ENCODE measurements around the gene CDS2. TPM values are rescaled to one million over a fixed set of nuclear protein-coding genes. Genes with fewer than 3 reads are reported as not detected.

CDS2 gene
- total and polyA plus RNA-seq, 4 donors, result 9.6 to 31.6 (median 14.4) TPM

DNA sequence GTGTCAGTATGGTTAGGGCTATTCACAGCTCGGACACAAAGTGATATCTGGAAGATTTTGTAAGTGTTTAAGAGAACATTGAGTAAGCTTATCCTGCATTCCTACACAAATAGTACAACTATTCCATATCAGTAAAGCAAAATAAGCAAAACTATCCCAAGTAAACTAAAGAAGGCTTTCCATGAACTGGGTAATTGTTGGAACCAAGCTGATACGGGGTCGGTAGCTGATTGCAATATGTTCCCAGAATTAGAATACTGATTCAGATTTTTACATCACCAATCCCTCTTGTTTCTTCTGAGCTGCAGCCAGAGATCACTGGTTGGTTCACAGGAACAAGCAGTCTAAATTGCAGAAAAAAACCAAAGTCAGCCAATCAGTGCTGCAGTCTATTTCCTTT is 54.1 kb downstream of the CDS2 start:
- Histone ChIP-seq H3K27me3 (ENCODE audit: control insufficient read depth in 4 of 4, insufficient read depth in 4 of 4, low read length in 3 of 4) (no peaks in the 10 kb centered on the region), H3K4me1 (ENCODE audit: control insufficient read depth in 4 of 4, insufficient read depth in 4 of 4, low read length in 3 of 4) (peaks cover 0 to 28% (median 24%) of the 10 kb centered on the region in 4 donors), H3K36me3 (ENCODE audit: control insufficient read depth in 4 of 4, insufficient read depth in 3 of 4, low read depth in 1 of 4, low read length in 3 of 4) (peaks cover 0 to 39% (median 17%) of the 10 kb centered on the region in 4 donors), H3K9me3 (ENCODE audit: control insufficient read depth in 4 of 4, low read length in 3 of 4) (no peaks in the 10 kb centered on the region), H3K9ac (ENCODE audit: low read depth in 1 of 2, low read length in 2 of 2) (no peak overlapping the region), H3K27ac (ENCODE audit: low read depth in 1 of 2, low read length in 2 of 2) (no peak overlapping the region), H3K4me3 (ENCODE audit: low read depth in 1 of 3, low read length in 3 of 3) (no peak overlapping the region)
- no peak for DNase-seq (ENCODE audit: low spot score)
- TF ChIP-seq, protein P1, sequence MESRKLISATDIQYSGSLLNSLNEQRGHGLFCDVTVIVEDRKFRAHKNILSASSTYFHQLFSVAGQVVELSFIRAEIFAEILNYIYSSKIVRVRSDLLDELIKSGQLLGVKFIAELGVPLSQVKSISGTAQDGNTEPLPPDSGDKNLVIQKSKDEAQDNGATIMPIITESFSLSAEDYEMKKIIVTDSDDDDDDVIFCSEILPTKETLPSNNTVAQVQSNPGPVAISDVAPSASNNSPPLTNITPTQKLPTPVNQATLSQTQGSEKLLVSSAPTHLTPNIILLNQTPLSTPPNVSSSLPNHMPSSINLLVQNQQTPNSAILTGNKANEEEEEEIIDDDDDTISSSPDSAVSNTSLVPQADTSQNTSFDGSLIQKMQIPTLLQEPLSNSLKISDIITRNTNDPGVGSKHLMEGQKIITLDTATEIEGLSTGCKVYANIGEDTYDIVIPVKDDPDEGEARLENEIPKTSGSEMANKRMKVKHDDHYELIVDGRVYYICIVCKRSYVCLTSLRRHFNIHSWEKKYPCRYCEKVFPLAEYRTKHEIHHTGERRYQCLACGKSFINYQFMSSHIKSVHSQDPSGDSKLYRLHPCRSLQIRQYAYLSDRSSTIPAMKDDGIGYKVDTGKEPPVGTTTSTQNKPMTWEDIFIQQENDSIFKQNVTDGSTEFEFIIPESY (IDR thresholded peaks at IDR 0.05), result no peak
- TF ChIP-seq FOXA2 (IDR thresholded peaks at IDR 0.05), result no peak
- no peak for TF ChIP-seq HNF4G (IDR thresholded peaks at IDR 0.05)
- no peak for TF ChIP-seq MAX (IDR thresholded peaks at IDR 0.05)
- TF ChIP-seq CTCF (IDR thresholded peaks at IDR 0.05; ENCODE audit: low read depth, low read length, missing input control), result no peak
- no peak for TF ChIP-seq RAD21 (IDR thresholded peaks at IDR 0.05)
- TF ChIP-seq TAF1 (conservative IDR thresholded peaks at IDR 0.05), result no peak
- 55% methylated on average over 3 of the region's 3 CpGs for WGBS

GRCh38 chr20:5181492-5181891 is 54.7 kb downstream of the CDS2 start:
- TF ChIP-seq JUND (IDR thresholded peaks at IDR 0.05) (no peak), RXRA (IDR thresholded peaks at IDR 0.05) (no peak), MAX (IDR thresholded peaks at IDR 0.05) (no peak), HNF4A (conservative IDR thresholded peaks at IDR 0.05) (no peak), NR2F2 (IDR thresholded peaks at IDR 0.05) (no peak), SP1 (IDR thresholded peaks at IDR 0.05) (no peak), FOXA1 (IDR thresholded peaks at IDR 0.05) (no peak), EGR1 (IDR thresholded peaks at IDR 0.05; ENCODE audit: low read depth in 2 of 2) (no peak), RAD21 (IDR thresholded peaks at IDR 0.05) (no peak), CTCF (IDR thresholded peaks at IDR 0.05; ENCODE audit: low read depth, low read length, missing input control) (no peak), FOXA2 (IDR thresholded peaks at IDR 0.05) (no peak), TAF1 (conservative IDR thresholded peaks at IDR 0.05) (no peak), HNF4G (IDR thresholded peaks at IDR 0.05) (no peak), YY1 (IDR thresholded peaks at IDR 0.05) (no peak), GABPA (IDR thresholded peaks at IDR 0.05 in 1 of 2, conservative IDR thresholded peaks at IDR 0.05 in 1 of 2) (no peak)
- TF ChIP-seq, protein P1 (IDR thresholded peaks at IDR 0.05), result no peak
- TF ChIP-seq, protein P2, sequence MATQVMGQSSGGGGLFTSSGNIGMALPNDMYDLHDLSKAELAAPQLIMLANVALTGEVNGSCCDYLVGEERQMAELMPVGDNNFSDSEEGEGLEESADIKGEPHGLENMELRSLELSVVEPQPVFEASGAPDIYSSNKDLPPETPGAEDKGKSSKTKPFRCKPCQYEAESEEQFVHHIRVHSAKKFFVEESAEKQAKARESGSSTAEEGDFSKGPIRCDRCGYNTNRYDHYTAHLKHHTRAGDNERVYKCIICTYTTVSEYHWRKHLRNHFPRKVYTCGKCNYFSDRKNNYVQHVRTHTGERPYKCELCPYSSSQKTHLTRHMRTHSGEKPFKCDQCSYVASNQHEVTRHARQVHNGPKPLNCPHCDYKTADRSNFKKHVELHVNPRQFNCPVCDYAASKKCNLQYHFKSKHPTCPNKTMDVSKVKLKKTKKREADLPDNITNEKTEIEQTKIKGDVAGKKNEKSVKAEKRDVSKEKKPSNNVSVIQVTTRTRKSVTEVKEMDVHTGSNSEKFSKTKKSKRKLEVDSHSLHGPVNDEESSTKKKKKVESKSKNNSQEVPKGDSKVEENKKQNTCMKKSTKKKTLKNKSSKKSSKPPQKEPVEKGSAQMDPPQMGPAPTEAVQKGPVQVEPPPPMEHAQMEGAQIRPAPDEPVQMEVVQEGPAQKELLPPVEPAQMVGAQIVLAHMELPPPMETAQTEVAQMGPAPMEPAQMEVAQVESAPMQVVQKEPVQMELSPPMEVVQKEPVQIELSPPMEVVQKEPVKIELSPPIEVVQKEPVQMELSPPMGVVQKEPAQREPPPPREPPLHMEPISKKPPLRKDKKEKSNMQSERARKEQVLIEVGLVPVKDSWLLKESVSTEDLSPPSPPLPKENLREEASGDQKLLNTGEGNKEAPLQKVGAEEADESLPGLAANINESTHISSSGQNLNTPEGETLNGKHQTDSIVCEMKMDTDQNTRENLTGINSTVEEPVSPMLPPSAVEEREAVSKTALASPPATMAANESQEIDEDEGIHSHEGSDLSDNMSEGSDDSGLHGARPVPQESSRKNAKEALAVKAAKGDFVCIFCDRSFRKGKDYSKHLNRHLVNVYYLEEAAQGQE (IDR thresholded peaks at IDR 0.05), result no peak
- TF ChIP-seq, protein P3, sequence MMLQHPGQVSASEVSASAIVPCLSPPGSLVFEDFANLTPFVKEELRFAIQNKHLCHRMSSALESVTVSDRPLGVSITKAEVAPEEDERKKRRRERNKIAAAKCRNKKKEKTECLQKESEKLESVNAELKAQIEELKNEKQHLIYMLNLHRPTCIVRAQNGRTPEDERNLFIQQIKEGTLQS (IDR thresholded peaks at IDR 0.05), result no peak
- Histone ChIP-seq H3K4me1 (ENCODE audit: control insufficient read depth in 4 of 4, insufficient read depth in 4 of 4, low read length in 3 of 4) (peaks cover 0 to 28% (median 24%) of the 10 kb centered on the region in 4 donors), H3K27me3 (ENCODE audit: control insufficient read depth in 4 of 4, insufficient read depth in 4 of 4, low read length in 3 of 4) (no peaks in the 10 kb centered on the region), H3K36me3 (ENCODE audit: control insufficient read depth in 4 of 4, insufficient read depth in 3 of 4, low read depth in 1 of 4, low read length in 3 of 4) (peaks cover 0 to 43% (median 18%) of the 10 kb centered on the region in 4 donors), H3K9me3 (ENCODE audit: control insufficient read depth in 4 of 4, low read length in 3 of 4) (no peaks in the 10 kb centered on the region), H3K9ac (ENCODE audit: low read depth in 1 of 2, low read length in 2 of 2) (no peak overlapping the region), H3K4me3 (ENCODE audit: low read depth in 1 of 3, low read length in 3 of 3) (no peak overlapping the region), H3K27ac (ENCODE audit: low read depth in 1 of 2, low read length in 2 of 2) (no peak overlapping the region)
- DNase-seq (ENCODE audit: low spot score), result no peak
- WGBS, result 68% methylated on average over 2 of the region's 2 CpGs
